Measurements from ENCODE around the gene FAM118A.

DNA sequence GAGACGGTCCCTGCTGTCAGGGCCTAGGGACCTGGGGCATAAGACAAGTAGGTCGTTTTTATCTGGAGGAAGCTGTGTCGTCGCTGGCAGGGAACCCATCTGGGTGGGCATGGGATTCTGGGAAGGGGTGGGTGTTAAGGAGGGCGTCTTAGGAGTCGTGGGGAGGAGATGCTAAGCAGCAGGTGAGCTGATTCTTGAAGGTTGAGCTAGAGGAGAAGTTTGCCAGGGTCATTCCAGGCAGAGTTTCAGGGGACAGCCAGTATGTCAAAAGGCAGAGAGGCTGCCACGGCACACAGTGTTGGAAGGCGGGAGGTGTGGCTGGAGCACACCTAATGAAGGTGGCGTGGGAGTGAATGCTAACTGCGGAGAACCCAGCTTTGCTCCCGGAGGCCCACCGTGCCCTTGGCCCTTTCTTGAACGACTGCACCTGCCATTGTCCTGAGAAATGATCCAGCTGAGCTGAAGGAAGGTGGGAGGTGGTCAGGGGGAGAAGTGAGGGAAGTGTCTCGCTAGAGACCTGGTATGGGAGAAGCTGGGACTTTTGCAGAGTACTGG lies 1.3 kb downstream of the FAM118A start:
- TF ChIP-seq, protein P1, sequence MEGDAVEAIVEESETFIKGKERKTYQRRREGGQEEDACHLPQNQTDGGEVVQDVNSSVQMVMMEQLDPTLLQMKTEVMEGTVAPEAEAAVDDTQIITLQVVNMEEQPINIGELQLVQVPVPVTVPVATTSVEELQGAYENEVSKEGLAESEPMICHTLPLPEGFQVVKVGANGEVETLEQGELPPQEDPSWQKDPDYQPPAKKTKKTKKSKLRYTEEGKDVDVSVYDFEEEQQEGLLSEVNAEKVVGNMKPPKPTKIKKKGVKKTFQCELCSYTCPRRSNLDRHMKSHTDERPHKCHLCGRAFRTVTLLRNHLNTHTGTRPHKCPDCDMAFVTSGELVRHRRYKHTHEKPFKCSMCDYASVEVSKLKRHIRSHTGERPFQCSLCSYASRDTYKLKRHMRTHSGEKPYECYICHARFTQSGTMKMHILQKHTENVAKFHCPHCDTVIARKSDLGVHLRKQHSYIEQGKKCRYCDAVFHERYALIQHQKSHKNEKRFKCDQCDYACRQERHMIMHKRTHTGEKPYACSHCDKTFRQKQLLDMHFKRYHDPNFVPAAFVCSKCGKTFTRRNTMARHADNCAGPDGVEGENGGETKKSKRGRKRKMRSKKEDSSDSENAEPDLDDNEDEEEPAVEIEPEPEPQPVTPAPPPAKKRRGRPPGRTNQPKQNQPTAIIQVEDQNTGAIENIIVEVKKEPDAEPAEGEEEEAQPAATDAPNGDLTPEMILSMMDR (IDR thresholded peaks at IDR 0.05 in 2 of 3, conservative IDR thresholded peaks at IDR 0.05 in 1 of 3; ENCODE audit: insufficient read depth in 2 of 3, low read depth in 1 of 3, low read length in 3 of 3), result no peak
- TF ChIP-seq MAFF (IDR thresholded peaks at IDR 0.05; ENCODE audit: low read length), result no peak
- TF ChIP-seq, protein P2, sequence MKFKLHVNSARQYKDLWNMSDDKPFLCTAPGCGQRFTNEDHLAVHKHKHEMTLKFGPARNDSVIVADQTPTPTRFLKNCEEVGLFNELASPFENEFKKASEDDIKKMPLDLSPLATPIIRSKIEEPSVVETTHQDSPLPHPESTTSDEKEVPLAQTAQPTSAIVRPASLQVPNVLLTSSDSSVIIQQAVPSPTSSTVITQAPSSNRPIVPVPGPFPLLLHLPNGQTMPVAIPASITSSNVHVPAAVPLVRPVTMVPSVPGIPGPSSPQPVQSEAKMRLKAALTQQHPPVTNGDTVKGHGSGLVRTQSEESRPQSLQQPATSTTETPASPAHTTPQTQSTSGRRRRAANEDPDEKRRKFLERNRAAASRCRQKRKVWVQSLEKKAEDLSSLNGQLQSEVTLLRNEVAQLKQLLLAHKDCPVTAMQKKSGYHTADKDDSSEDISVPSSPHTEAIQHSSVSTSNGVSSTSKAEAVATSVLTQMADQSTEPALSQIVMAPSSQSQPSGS (CRISPR knock-in tag; IDR thresholded peaks at IDR 0.05), result no peak
- TF ChIP-seq FOXA1 (IDR thresholded peaks at IDR 0.05; ENCODE audit: borderline replicate concordance), result no peak
- no peak for TF ChIP-seq ARNT (IDR thresholded peaks at IDR 0.05)

Measured in K562 (cell line).